AG04450 (cell line): ENCODE measurements around the gene ANKS1B. TPM values are rescaled to one million over a fixed set of nuclear protein-coding genes. Genes with fewer than 3 reads are reported as not detected.

Experiments
- CTCF ChIA-PET: fragments of 300-600, 350-600 bp; formaldehyde crosslinking; extraction: SDS; loops from one replicate; lab custom pipeline; 2022; ENCODE audit warnings: antibody characterized with exemption, inconsistent platforms; lab: Charles Lee
- POLR2A ChIA-PET: fragments of 350-600 bp; formaldehyde crosslinking; extraction: SDS; loops from one replicate; lab custom pipeline; 2021; ENCODE audit warnings: antibody characterized with exemption, inconsistent platforms; lab: Yijun Ruan, JAX
- DNase-seq: peaks from one replicate; pipeline ENCODE4 v3.0.0-alpha.2; 2011; ENCODE audit warnings: low read depth, low spot score
- H3K27ac ChIP-seq: one replicate; pipeline ENCODE4 v1.5.1; 2012; ENCODE audit warnings: low read depth, low read length, control low read depth
- H3K27me3 ChIP-seq: one replicate; pipeline ENCODE4 v1.6.0; 2012; ENCODE audit warnings: low read length; ENCODE audit not compliant: control insufficient read depth, insufficient read depth
- H3K4me3 ChIP-seq: 2 replicates; pipeline ENCODE4 v1.5.1; 2011; ENCODE audit warnings: mild to moderate bottlenecking, low read depth, low read length, control low read depth
- H3K9me3 ChIP-seq: 2 replicates; pipeline ENCODE4 v1.5.1; 2012; ENCODE audit warnings: low read length; ENCODE audit not compliant: control insufficient read depth, insufficient read depth
- polyA plus RNA-seq: library from polyadenylated mRNA; depleted of rRNA; stranded (reverse); fragments of >200 nt; gene quantifications from 2 replicates; pipeline ENCODE4 v1.2.3, GENCODE V29; 2011
- TF ChIP-seq, protein P1 (sequence below): IDR thresholded peaks from 2 replicates; pipeline ENCODE4 v1.5.1; 2011; ENCODE audit warnings: low read depth, low read length, control low read depth, inconsistent platforms

Gene ANKS1B
- polyA plus RNA-seq, 1 experiment = 0.22 TPM

DNA sequence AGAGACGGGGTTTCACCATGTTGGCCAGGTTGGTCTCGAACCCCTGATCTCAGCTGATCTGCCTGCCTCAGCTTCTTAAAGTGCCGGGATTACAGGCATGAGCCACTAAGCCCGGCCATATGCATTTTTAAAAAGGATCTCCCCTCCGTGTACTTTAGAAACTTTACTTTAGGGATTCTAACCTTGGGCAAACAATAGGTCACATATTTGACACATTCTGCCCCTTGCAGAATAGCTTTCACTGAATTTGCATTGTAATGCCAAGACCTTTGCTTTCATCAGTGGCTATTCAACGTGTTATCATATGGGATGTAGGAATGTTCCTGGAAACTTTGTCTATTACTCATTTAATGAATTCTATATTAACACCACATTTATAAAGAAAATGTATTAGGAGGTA is 11.4 kb upstream of the ANKS1B start:
- no peak overlapping the region for H3K4me3 ChIP-seq
- H3K27ac ChIP-seq = no peak overlapping the region
- TF ChIP-seq, protein P1, sequence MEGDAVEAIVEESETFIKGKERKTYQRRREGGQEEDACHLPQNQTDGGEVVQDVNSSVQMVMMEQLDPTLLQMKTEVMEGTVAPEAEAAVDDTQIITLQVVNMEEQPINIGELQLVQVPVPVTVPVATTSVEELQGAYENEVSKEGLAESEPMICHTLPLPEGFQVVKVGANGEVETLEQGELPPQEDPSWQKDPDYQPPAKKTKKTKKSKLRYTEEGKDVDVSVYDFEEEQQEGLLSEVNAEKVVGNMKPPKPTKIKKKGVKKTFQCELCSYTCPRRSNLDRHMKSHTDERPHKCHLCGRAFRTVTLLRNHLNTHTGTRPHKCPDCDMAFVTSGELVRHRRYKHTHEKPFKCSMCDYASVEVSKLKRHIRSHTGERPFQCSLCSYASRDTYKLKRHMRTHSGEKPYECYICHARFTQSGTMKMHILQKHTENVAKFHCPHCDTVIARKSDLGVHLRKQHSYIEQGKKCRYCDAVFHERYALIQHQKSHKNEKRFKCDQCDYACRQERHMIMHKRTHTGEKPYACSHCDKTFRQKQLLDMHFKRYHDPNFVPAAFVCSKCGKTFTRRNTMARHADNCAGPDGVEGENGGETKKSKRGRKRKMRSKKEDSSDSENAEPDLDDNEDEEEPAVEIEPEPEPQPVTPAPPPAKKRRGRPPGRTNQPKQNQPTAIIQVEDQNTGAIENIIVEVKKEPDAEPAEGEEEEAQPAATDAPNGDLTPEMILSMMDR = no peak
- H3K9me3 ChIP-seq = no peaks in the 10 kb centered on the region
- peaks cover 2% of the 10 kb centered on the region for H3K27me3 ChIP-seq
- ChIA-PET CTCF (no interaction called here), POLR2A (no interaction called here)
- no peak for DNase-seq

DNA sequence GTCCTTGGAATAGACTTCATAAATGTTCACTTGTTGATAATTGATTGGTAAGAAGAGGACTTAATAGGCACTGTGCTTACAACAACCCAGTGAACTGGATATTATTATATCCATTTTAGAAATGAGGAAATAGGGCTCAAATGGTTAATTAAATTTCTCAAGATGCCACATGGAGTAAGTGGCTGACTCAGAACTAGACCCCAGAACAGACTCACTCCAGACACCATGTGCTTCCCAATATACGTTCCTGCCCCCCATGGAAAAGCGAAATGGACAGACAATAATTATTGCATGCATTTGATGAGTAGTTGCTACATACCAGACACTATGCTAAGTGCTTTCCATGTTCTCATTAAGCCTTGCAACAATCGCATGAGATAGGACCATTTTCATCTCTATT is 895 bp upstream of the ANKS1B start:
- H3K27me3 ChIP-seq = peaks cover 9% of the 10 kb centered on the region
- POLR2A ChIA-PET = no interaction called here
- peak overlapping the region; percentile 68 for H3K4me3 ChIP-seq
- CTCF ChIA-PET = no interaction called here
- TF ChIP-seq, protein P1 = no peak
- no peaks in the 10 kb centered on the region for H3K9me3 ChIP-seq
- no peak overlapping the region for H3K27ac ChIP-seq
- no peak for DNase-seq

GRCh38 chr12:99985129-99985570 is 414 bp upstream of the ANKS1B start:
- H3K27ac ChIP-seq = no peak overlapping the region
- ChIA-PET CTCF (no interaction called here), POLR2A (no interaction called here)
- TF ChIP-seq, protein P1 = no peak
- peaks cover 9% of the 10 kb centered on the region for H3K27me3 ChIP-seq
- DNase-seq = no peak
- H3K9me3 ChIP-seq = no peaks in the 10 kb centered on the region
- H3K4me3 ChIP-seq = peak overlapping the region; percentile 68

GRCh38 chr12:99983456-99984258 is 1.1 kb downstream of the ANKS1B start:
- CTCF ChIA-PET = interaction anchor here (0.6 kb wide), 2 partner anchors 125 to 216 kb away, joined by 3 read pairs; no protein-coding TSS in a partner anchor

DNA sequence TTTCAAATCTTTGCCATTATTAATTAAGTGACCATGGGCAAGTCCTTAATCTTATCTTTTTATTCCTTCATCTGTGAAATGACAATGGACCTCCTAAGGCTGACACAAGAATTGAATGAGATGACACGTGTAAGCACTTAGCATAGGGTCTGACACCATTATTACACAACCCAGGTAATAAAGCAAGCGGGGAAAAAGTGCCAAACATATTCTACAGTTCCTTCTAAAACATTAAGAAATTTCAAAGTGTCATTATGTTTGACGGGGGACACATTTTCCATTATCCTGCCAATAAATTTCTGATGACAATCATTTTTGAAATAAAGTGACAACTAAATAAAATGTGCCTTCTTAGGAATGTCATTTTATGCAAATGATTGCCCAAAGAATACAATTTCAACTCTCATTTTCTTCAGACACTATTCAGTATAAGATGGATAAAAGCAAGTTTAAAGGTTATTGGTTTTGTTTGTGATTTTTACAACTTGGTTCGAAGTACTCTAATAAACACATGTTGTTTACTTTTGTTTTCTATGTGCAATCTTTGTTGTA is 3.0 kb downstream of the ANKS1B start:
- H3K27ac ChIP-seq = no peak overlapping the region
- DNase-seq = no peak
- POLR2A ChIA-PET = no interaction called here
- H3K27me3 ChIP-seq = peaks cover 5% of the 10 kb centered on the region
- TF ChIP-seq, protein P1 = no peak
- CTCF ChIA-PET = no interaction called here
- no peaks in the 10 kb centered on the region for H3K9me3 ChIP-seq
- H3K4me3 ChIP-seq = no peak overlapping the region

More at GRCh38 chr12:99983456-99984258, 1.1 kb downstream of the ANKS1B start:
- Histone ChIP-seq H3K27me3 (peaks cover 8% of the 10 kb centered on the region), H3K27ac (no peak overlapping the region), H3K4me3 (no peak overlapping the region), H3K9me3 (no peaks in the 10 kb centered on the region)
- DNase-seq = no peak
- POLR2A ChIA-PET = no interaction called here
- TF ChIP-seq, protein P1 = no peak
